DMS 273 (cell line): ENCODE data around the gene ZNF777.
"Not testable (repeated sequence)": the region's sequence is repeated elsewhere in the genome, so short reads cannot be mapped to it uniquely, and the experiment has no call there.

Experiments
- DNase-seq: peaks from one replicate; lab custom pipeline; 2025; ENCODE audit not compliant: unreplicated experiment; lab: John Stamatoyannopoulos, UW

The ZNF777 gene

DNA sequence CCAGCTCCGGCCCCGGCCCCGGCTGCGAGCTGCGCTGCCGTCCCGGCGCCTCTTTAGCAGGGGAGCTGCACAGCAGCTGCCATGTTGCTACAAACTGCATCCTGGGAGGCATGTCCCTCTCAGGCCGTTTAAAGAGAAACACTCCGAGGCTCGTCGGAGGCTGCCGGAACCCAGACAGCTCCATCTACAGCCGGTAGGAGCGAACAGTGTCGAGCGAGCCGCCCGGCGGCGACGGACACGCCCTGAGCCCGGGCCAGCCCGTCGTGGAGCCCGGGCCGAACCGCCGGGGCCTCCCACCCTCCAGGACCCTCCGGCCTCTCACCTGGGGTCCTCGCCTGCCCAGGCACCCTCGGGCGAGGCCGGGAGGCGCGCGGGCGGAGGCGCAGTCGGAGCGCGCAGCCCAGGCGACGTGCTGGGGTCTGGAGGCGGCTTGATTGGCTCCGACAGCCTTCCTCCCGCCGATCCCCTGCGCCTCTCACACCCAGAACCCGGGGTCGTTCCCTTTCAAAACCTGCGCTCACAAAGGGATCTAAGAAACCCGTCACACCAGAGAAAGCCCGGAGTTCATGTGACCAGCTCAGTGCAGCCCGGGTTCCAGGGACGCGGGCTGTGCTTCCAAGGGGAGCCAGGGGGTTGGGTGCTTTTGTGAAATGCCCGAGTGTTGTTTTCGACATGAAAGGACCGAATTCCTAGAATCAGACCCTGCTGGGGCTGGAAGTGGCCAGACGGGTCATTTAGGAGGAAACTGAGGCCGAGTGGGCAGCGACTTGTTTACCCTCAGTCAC lies at the start of gene ZNF777:
TSS of gene ZNF777 (minus strand) at position 570 of the 785 bp plus-strand sequence. CDS start 5,040 bp downstream, outside the sequence.
- DNase-seq, result peak; percentile 97

DNA sequence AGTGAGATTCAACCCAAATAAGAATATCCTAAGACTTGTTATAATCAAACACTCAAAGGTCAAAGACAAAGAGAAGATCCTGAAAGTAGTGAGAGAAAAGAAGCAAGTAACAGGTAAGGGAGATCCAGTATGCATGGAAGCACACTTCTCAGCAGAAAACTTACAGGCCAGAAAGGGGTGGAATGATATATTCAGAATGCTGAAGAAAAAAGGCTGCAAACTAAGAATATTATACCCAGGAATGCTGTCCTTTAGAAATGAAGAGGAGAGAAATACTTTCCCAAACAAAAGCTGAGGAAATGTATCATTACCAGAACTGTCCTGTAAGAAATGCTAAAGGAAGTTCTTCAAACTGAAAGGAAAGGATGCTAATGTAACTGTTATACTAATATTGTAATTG lies 49.4 kb upstream of the ZNF777 start:
- no peak for DNase-seq

DNA sequence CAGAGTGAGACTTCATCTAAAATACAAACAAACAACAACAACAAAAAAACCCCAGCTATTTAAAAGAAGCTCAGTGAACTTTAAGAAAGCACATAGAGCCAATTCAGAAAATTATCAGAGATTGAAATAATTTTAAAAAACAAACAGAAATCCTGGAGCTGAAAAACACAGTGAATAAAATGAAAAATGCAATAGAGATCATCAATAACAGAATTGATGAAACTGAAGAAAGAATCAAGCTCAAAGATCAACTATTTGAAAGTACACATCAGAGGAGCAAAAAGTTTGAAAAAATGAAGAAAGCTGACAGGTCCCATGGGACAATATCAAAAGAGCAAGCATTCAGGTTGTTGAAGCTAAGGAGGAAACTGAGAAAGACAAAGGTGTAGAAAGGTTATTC lies 48.9 kb upstream of the ZNF777 start:
- no peak for DNase-seq

DNA sequence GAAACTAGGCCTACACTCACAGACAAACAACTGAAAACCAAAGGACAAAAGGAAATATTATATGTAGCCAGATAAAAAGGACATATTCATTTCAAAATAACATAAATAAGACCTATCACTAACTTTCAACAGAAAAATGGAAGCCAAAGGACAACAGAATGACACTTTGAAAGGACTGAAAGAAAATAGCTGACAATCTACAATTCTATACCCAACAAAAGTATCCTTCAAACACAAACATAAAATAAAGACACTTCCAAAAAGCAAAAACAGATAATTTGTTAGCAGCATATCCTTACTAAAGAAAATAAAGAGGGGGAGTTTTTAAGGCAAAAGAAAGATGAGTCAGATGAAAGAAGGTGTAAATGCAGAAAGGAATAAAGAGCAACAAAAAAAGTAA lies 44.7 kb upstream of the ZNF777 start:
- no peak for DNase-seq

DNA sequence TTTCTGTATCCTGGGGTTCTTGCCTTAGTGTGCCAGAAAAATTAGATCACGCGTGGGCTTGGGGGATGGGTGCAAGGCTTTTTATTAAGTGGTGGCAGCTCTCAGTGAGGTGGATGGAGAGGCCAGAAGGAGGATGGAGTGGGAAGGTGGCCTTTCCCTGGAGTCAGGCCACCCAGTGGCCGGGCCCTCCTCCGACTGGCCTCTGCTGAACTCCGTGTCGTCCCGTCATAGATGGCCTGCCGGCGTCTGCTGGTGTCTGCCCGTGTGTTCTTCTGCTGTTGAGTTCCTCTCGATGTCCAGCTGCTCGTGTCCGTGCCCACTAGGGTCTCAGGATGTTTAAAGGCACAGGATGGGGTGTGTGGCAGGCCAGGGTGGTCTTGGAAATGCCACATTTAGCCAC lies 40.8 kb upstream of the ZNF777 start:
- DNase-seq, result no peak

DNA sequence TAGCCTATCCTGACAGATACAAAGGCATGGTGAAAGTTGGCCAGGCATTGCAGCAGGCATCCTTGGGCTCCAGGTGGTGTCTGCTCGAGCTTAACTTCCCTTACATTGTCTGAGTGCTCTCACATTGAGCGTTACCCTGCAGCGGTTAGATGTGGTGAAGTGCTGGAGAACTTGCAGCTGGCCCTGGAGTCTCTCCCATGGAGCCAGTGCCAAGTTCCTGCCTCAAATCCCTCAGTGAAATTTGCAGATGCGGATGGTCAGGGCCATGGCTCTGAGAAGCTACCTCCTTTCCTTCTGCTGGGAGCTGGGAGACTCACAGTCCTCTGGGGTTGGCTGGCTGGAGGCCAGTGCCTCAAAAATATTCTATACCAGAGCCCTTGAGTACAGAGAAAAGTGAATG lies 40.0 kb upstream of the ZNF777 start:
- no peak for DNase-seq

DNA sequence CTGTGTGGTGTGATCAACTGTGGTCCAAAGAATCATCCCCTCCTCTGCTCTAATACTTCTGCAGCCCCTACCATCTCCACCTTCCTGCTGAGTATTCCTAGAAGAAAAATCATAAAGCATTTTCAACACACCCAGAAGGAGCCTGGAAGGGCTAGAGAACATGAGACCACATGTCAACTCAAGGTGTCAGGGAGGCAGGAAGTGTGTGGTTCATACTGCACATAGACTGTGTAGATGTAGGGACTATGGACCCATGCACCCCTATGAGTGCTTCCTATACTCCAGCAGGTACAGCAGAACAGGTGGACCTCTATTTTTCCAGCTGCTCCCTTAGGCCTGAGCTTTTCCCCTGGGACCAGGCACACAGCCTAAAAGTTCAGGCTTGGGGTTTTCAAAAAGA lies 39.3 kb upstream of the ZNF777 start:
- no peak for DNase-seq

DNA sequence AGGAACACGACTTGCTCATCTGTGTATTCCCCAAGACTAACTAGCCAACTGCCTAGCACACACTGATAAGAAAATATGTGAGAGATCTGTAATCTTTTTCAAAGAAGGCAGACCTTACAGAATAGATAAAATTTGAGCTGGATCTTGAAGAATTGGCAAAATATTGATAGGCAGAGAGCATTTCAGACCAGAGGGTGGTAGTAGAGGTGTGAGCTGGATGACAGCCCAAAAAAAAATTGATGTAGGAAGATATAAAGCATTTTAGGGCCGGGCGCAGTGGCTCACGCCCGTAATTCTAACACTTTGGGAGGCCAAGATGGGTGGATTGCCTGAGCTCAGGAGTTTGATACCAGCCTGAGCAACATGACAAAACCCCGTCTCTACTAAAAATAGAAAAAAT lies 37.9 kb upstream of the ZNF777 start:
- DNase-seq, result no peak

DNA sequence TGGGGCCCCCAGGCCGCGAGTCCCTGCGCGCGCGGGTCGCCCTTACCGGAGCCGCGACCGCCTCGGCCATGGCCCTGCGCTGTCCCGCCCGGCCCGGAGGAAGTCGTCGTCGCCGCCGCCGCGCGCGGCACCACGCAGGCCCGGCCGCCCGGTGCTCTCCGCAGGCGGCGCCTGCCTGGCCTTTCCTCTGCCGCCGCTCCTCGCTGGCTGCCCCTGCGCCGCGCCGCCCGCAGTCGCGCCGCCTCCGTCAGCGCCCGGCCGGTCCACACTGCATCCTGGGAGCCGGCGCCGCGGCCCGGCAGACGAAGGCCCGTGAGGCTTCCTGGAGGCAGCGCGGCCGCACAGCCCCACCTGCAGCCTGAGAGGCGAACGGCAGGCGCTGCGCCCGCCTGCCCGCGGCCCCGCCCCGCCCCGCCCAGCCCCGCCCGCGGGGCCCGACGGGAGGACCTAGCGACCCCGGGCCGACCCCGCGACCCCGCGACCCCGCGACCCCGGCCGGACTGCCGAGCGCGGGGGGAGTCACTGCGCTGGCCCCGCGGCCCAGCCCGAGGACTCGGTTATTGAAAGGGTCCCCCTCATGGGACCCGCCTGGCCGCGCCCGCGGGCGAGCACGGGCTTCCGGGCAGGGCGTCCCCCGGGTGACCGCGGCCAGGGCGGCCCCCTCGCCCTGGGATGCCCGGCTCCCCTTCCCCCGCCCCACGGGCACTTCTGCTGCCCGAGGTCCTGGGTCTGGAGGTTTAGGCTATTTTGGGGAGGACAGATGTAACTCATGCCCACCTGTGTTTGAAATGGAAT lies 36.8 kb upstream of the ZNF777 start, which contains the start of gene ZNF746:
TSS of gene ZNF746 (minus strand) at position 343 of the 795 bp plus-strand sequence. CDS start at position 70, 273 bp downstream.
- peak; percentile 98 for DNase-seq

DNA sequence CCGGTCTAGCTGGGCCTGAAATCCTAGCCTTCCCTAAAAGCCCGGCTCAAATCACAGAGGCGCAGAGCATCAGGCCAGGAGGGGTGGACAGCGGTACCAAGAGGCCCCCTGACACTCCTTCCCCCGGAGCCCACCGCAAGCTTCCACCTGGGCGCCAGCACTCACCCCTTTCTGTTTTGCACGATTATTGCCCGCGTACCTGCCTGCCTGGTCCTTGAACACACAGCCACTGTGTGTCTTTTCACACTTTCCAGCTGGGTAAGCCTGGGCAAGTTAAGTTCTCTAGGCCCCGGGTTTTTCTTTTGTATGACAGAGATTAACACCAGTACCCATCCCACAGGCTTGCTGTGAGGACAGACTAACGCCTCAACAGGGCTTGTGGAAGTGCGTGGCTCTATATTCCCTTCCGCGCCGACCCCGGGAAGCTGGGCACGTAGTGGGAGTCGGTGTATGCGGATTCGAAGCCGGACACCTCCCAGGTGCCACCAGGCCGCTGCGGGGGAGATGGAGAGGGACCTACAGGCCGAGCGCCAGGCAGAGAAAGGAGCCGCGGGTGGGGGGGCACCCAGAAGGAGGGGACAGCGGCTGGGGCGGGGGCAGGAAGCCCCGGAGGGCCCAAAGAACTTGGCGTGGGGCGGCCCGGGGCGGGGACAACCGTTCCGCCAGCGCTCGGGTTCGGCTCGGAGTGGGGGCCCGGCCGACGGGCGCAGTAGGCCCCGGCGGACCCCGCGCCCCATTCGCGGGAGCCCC lies 36.0 kb upstream of the ZNF777 start:
- DNase-seq, result peak; percentile 80

DNA sequence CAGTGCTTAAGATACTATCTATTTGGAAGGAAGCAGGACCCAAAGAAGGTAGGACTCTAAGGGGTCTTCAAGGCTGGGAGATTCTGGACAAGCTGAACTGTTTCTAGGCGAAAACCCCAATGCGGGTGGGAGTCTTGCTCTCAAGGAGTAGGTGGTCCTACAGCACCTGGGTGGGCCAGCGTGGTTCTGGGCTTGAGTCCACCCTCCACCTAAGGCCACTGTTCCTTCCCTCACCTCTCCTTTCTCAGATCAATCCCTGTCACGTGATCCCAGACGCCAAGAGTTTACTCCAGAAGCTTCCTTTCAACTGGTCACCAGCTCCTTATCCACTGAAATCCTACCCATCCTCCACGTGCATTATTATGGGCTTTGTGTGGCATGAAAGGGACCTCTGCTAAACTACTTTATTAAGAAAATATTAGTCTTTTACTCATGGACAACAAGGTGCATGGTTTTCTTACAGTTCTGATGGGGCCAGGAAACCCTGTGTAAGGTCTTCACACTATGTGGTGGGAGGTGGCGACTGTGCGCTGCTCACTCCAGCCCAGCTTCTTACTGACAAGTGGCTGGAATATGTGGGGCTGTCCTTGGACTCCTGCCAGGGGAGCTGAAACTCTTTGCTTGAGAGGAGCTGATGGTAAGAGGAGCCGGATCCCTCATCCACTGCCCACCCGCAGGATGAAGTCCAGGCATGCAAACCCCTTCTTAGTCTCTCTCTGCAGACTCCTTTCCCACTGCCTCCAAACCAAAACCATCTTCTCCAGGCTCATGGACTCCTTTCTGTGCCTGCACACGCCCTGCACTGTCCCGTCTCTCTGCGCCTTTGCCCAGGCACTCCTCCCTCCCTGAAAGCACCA lies 35.2 kb upstream of the ZNF777 start:
- DNase-seq, result peak; percentile 83

DNA sequence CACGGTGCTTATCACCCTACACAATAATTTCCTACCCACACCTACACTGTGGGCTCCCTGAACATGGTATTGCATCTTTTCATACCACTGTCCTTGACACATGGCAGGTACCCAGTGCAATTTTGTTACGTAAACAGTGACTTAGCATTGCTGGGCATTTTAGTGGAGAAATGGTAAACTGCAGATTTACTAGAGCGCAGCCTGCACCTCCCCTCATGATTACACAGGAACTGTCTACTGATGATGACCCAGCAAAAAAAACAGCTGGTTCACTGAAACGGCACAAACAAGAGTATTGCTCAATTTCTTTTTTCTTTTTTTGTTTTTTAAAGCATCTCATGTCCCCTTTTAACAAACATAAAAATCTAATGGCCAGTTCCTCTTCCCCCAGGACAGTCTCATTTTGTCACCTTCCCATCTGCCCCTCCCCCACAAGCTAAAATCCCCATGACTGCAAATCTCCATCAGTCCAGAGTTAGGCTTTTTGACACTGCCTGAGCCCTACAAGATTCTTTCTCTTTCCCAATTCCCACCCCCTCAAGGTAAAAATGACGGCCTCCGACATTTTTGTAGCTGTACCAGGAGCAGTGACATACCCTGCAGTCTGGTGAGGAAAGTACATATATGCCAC lies 34.0 kb upstream of the ZNF777 start:
- no peak for DNase-seq

DNA sequence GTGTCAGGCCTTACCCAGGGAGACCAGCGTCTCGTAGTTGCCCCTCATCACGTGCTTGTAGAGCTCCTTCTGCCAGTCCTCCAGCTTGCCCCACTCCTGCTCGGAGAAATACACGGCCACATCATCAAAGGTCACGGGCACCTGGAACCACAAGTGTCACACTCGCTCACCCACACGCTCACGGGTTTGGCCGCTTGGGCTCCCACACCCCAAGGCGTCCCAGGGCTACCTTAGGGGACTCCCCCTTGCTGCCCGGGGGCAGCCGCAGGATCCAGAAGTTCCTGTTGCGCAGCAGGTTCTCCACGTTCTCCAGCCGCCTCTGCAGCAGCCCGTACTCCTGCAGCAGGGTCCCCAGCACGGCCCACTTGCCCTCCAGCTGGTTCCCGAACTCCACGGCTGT lies 33.1 kb upstream of the ZNF777 start:
- DNase-seq, result not testable (repeated sequence)

DNA sequence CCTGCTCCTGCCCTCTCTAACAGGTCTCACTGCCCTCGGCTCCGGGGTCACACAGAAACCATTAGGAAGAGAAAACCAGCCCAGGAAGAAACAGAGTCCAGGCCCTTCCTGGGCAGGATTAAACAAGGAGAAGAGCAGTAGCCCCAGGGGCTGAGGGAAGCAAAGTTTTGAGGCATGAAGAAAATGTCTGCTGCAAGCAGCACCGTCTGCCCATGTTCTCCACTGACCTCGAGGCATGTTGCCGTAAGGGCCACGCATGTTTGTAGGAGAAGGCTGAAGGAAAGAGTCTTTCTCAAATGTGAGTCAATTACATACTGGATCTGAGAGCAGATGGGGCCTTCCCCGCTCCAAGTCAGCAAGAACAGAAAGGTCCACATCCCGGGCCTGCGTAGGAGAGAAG lies 32.5 kb upstream of the ZNF777 start:
- no peak for DNase-seq

DNA sequence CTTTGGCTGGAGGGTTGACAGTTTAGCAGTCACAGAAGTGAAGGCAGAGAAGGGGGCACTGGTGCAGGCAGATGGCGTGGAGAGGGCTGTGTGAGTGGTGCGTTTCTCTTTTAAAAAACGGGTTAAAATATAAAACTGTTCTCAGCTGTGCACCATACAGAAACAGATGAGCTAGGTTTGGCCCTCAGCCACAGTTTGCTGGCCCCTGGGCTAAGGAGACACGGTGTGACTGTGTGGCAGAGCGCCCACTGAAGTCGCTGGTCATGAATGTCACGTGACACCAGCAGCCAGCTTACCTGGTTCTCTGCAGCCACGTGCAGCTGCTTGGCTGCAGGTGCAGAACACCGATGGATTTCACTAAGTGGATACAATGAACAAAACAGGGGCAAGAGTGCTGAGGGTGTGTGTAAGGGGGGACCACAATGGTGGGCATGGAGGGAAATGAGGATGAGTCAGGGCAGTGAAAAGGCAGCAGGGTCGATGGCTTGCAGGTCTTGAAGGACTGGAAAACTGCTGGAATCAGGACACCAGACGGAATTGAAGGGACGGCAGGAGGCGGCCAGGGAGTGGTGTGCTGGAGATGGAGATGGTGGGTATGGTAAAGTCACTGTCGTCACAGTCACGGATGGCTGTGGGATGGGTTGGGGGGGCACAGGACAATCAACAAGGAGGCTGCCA lies 29.4 kb upstream of the ZNF777 start:
- DNase-seq, result no peak

DNA sequence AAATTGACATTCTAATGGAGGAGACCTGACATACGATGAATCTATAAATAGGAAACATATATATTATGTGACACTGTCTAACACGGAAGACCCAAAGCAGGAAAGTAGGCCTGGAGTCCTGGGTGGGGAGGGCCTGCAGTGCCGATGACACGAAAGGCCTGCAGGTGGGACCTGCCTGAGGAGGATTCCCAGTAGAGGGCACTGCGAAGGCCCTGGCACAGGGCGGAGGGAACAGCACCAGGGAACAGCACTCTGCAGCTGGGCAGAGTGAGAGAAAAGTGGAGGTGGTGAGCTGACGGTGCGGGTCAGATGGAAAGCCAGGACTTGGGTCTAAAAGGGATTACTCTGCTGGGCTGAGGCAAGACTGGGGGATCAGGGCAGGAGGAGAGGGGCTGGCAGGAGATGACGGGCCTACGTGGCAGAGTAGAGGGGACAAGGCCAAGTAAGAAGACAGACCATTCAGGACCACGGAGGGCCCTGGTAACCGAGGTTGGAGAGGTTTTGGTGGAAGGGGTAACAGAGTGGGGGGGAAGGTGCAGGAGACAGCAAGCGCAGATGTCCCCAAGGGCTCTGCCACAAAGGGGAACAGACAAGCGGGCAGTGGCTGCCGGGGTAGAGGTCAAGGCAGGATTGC lies 28.6 kb upstream of the ZNF777 start:
- DNase-seq, result peak; percentile 58

DNA sequence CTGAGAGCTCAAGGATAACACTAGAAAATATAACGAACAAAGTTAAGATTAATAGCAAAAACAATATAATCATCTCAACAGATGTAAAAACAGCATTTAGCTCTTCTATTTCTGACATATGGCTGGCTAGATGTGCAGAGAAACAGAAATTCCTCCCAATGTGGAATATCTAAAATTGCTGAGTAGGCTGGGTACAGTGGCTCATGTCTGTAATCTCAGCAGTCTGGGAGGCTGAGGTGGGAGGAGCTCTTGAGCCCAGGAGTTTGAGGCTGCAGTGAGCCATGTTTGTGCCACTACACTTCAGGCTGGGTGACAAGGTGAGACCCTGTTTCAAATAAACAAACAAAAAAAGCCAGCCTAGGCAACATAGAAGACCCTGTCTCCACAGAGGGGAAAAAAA lies 18.7 kb upstream of the ZNF777 start:
- no peak for DNase-seq

DNA sequence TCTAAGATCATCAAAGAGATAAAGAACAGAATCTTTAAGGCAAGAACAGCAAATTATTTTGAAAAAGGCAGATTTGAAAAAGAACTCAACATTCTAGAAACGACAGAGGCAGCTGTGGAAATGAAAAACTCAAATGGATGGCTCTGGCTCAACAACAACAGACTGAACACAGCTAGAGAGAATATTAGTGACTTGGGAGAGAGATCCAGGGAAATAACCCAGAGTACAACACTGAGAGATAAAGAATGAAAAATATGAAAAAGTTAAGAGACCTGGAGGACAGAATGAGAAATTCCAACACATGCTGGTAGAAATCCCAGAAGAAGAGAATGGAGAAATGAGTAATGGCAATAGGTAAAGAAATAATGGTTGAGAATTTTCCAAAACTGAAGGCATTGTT lies 17.9 kb upstream of the ZNF777 start:
- no peak for DNase-seq
